Stomach (tissue), 4 donors: Measurements from ENCODE around the gene KCNJ9.

Experiments used
- CTCF ChIP-seq, 7 experiments: fragments of 450-650 bp in 4 of 7; fragments of 200-600 bp in 3 of 7; sonication (generic) in 3 of 7; IDR thresholded peaks; one replicate each; pipeline ENCODE4 v1.5.1; 2016 to 2019; ENCODE audit warnings: antibody characterized with exemption in 7 of 7, control low read depth in 2 of 7, mild to moderate bottlenecking in 1 of 7
- EP300 ChIP-seq: sonication (generic); formaldehyde crosslinking; IDR thresholded peaks from one replicate; pipeline ENCODE4 v1.6.1; 2017; ENCODE audit warnings: antibody characterized with exemption
- POLR2A ChIP-seq, 4 donors: fragments of 450-650 bp; IDR thresholded peaks; one replicate each; pipeline ENCODE4 v1.6.1; 2016; ENCODE audit warnings: antibody characterized with exemption in 4 of 4, control low read depth in 2 of 4, mild to moderate bottlenecking in 1 of 4, moderate library complexity in 1 of 4
- POLR2AphosphoS5 ChIP-seq, 3 donors: sonication (generic); formaldehyde crosslinking; IDR thresholded peaks; one replicate each; pipeline ENCODE4 v1.6.1; 2016; ENCODE audit warnings: antibody characterized with exemption in 3 of 3

GRCh38 chr1:160078512-160079195, 2.7 kb upstream of the KCNJ9 start:
- no peak for TF ChIP-seq POLR2A (IDR thresholded peaks at IDR 0.05)
- TF ChIP-seq CTCF (IDR thresholded peaks at IDR 0.05) = peak in 5 of 7 experiments; percentile 27 to 71 (median 56)
- TF ChIP-seq EP300 = no peak
- no peak for TF ChIP-seq POLR2AphosphoS5 (IDR thresholded peaks at IDR 0.05)
